GM18873 (cell line): ENCODE results near the gene CUZD1.

ENCODE experiments used
- ATAC-seq: cut with Tn5 transposase; IDR thresholded peaks from one replicate; pipeline ENCODE4 v1.9.1; 2021; ENCODE audit warnings: mild to moderate bottlenecking, moderate library complexity, moderate number of reproducible peaks; ENCODE audit not compliant: unreplicated experiment, low FRiP score

The CUZD1 gene

DNA sequence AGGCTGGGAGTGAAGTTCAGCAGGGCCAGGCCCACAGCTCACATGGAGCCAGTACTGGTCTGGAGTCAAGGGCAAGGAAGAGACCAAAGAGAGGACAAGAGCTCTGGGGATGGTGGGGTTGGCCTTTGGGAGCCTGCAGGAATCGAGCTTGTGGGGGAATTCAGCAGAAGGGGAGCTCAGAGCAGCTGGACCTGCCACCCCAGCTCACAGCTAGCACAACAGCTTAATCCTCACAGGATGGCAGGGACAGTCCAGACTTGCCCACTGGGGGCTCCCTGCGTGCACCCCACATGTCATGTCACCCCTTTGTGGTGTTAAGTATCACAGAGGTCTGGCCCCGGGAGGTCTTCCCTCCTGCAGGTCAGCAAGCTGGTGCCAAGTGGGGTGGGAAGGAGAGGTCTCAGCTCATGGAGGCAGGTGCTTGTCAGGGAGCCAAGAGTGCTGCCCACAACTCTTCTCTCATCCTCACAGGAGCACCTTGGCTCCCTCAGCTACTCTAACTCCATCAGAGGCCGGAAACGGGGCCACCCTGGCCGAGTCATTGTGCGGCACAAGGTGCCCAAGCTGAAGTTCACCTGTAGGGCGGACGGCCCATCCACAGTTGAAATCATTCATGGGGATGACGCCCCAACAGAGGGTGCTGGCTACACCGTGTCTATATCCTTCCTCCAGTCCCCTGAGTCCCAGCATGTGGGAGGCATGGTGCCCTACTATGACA is 22.5 kb downstream of the CUZD1 start:
- no peak for ATAC-seq

DNA sequence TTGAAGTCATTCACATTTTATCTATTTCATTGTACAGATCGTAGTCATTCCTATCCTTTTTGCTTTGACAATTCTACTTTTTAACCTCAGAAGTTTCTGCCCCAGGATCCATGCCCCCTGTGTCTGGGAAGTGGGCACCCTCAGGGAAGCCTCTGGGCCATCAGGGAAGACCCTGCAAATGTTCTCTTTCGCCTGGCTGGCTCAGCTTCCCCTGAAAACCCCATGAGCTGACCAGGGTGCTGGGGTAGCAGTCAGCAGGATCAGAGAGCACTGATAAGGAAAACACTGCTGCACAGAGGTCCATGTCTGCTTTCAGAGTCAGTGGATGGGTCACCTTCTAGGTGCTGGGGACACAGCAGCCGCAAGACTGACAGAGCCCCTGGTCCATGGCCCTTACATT is 23.8 kb downstream of the CUZD1 start:
- ATAC-seq = no peak

DNA sequence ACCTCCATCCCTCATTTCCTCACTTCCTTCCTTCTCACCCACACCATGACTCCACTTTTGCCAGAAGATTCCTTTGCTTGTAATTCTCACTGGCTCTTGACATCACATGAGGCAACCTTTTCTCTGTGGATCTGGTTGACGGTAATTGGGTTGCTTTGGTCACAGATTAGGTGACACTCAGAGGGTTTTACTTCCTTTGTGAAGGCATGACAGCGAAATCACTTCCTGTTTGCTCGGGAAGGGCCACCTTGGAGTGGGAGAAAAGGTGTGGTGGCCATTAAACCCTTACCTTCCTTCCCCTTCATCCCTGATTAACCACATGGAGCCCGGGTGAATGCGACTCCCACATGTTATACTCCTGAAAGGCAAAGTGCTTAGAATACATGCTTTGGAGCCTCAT is 30.2 kb downstream of the CUZD1 start:
- ATAC-seq = no peak

DNA sequence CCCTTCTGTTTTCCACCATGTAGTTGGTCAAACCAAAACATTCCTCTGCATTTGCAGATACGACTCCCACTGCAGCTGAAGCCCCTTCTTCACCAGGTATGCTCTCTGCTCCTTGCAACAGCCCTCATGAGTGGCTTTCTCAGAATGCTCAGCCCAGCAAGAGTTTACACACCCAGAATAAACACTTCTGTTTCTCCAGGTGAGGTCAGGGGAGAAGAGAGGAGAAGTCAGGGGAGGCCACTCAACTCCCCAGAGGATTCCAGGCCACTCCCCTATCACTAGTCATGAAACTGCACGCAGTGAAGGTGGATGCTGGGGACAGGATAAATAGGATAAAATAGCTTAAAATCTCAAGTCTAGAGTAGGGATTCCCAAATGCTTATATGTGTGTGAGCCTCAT is 31.2 kb downstream of the CUZD1 start:
- no peak for ATAC-seq

DNA sequence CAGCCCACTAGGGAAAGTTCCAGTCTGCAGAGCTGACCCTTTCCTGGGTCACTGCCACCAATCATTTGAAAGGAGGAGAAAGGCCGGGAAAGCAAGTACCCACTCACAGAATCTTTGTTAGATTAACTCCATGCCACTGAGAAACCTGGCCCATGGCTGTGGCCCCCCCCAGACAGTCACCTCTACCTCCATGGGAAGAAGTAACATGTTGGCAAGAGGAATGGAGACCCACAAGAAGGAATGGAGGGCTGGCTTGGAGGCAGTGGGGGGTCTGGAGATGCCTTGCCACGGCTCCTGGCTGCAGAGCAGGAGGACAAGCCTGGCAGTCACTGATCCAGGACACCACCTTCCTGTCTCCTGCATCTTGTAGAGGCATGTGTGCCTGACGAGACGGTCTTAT is 32.9 kb downstream of the CUZD1 start:
- no peak for ATAC-seq

DNA sequence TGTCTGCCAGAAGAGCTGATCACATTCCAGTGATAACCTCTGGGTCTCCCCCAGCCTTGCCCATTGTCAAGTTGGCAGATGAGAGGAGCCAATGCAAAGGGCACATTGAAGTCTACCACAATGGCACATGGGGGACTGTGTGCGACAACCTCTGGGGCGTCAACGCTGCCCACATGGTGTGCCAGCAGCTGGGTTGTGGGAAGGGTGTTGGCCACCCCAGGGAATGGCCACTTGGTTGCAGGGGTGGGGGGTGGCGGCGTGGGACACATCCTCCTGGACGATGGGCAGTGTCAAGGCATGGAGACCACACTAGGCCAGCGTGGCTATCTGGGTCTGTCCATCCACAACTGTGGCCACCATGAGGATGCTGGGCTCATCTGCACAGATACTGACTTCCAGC is 43.4 kb downstream of the CUZD1 start:
- no peak for ATAC-seq

DNA sequence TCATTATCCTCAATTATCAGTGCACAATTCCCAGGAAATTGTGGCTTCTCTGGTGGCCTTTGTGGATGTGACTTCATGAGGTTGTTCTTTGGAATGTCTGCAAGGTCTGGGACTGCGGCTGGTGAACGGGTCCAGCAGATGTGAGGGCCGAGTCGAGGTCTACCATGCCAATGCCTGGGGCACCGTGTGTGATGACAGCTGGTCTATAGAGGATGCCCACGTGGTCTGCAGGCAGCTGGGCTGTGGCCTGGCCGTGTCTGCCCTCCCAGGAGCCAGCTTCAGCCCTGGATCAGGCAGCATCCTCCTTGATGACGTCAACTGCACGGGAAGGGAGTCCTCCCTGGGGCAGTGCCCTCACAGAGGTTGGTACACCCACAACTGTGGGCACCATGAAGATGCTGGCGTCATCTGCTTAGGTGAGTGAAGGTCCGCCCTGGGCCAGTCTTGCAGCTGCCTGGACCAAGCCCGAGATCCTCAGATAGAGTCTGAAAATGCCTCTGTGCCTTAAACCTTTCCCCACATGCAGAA is 46.9 kb downstream of the CUZD1 start:
- no peak for ATAC-seq

DNA sequence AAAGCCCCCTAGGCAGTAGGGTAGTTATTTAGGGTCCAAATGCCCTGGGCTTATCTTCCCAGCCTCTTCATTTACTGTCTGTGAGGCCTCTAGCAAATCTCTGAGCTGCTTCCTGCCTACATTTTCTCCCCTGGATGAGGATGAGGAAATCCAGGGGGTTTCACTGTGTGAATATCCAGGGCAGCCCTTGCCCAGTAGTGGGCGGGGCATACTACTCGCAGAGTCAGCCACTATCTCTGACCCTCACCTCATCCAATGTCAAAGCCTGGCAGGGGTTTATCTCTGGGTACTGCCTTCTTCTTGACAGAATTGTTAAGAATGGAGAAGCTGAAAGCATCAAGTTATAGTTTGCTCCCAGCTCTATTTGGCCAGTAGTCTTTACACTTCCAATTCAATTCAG is 48.9 kb downstream of the CUZD1 start:
- ATAC-seq = no peak

DNA sequence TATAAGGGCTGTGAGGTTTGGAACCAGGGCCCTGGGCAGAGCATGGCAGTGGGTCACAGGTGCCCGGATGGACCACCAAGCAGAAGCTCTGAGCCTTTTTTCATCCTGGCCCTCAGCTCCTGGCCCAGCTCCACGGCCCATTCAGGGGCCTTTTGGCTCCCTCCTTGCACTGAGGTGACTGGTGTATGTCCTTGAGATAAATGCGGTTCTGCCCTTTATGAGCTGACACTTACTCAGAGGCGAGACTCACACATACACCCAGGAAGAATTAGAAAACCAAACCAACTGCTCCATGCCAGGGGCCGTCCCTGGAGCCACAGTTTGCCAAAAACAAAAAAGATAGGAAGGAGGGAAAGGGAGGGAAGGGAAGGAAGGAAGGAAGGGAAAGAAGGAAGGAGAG is 49.7 kb downstream of the CUZD1 start:
- no peak for ATAC-seq

DNA sequence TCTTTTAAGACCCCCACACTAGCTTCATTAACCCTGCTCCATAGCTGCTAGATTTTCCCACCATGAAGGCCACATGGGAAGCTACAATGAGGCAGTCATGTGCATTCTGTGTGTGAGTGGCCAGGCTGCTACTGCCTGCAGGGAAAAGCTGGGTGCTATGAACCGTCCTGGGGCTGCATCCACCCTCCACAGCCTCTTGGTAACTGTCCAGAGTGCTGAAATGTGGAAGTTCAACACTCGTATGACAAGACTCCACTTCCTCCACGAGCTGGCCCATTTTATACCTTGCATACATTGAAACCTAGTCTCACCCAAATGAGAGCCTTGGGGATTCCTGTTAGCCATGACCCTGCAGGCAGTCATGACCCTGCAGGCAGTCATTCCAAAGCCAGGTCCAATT is 59.4 kb downstream of the CUZD1 start:
- ATAC-seq = no peak

DNA sequence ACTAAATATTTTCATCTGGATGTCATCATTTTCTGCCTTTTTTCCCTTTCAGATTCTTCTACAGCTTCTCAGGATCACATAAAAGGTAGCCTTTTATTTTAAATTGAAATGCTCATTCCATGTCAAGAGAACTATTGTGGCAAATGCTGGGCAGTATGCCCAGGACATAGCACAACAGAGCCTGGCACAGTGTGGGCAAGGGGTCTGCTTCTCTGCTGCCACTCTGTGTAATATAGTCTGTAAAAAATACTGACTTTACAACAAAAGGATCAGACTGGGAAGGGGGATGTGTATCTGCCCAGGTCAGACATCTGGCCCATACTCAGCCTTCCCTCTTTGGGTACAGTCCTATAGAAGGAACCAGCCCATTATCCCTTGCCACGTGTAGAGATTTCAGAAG is 62.7 kb downstream of the CUZD1 start:
- ATAC-seq = no peak
